HCT116 (cell line): ENCODE data around the gene SLC4A2. TPM values are rescaled to one million over a fixed set of nuclear protein-coding genes. Genes with fewer than 3 reads are reported as not detected.
"Not testable (repeated sequence)": the region's sequence is repeated elsewhere in the genome, so short reads cannot be mapped to it uniquely, and the experiment has no call there.

Source experiments
- ATAC-seq: fragments of 200-7000 bp; cut with Tn5 transposase; 2 replicates; pipeline ENCODE4 v1.9.1; 2020; ENCODE audit warnings: mild to moderate bottlenecking, moderate library complexity
- BruUV-seq: library from RNA; stranded (reverse); fragments of 400-500 nt; replicated peaks from 2 replicates; lab custom pipeline; 2021; lab: Mats Ljungman, UMichigan
- CTCF ChIA-PET: fragments of 300-600 bp; sonication (Branson Sonifier 250); formaldehyde crosslinking; loops from one replicate; lab custom pipeline; 2021; ENCODE audit warnings: antibody characterized with exemption; lab: Charles Lee
- POLR2A ChIA-PET: fragments of 300-600, 350-600 bp; sonication (Branson Sonifier 250); formaldehyde crosslinking; loops from one replicate; lab custom pipeline; 2021; ENCODE audit warnings: antibody characterized with exemption; lab: Charles Lee
- RAD21 ChIA-PET, 2 experiments: fragments of 300-600 bp; sonication (Branson Sonifier 250); formaldehyde crosslinking; loops; one replicate each; lab custom pipeline; 2023; ENCODE audit warnings: low total read pairs in 2 of 2; ENCODE audit not compliant: uncharacterized antibody in 2 of 2, unreplicated experiment in 2 of 2, low non-redundant PET in 1 of 2; lab: Charles Lee
- DNase-seq: peaks from one replicate; pipeline ENCODE4 v3.0.0-alpha.2; 2010; ENCODE audit warnings: low read depth, low spot score
- H2AFZ ChIP-seq: fragments of 200-600 bp; shearing (Covaris generic), sonication (generic); 2 replicates; pipeline ENCODE4 v1.6.1; 2017; ENCODE audit warnings: low read depth, mixed run types, mixed read lengths, antibody characterized with exemption, low read length; ENCODE audit not compliant: poor library complexity, severe bottlenecking
- H3K27ac ChIP-seq: 2 replicates; pipeline ENCODE4 v1.5.1; 2012; ENCODE audit warnings: low read depth, low read length
- H3K27me3 ChIP-seq: fragments of 200-600 bp; sonication (generic); 2 replicates; pipeline ENCODE4 v1.6.1; 2016; ENCODE audit warnings: mixed run types, low read length, mixed read lengths; ENCODE audit not compliant: insufficient read depth
- H3K36me3 ChIP-seq, 2 experiments: fragments of 200-500 bp in 1 of 2; fragments of 200-600 bp in 1 of 2; sonication (Bioruptor generic) in 1 of 2; sonication (generic) in 1 of 2; 2 replicates each; pipeline versions ENCODE4 v1.5.1 to v1.6.1; 2014 to 2016; ENCODE audit warnings: low read length in 2 of 2, inconsistent platforms in 1 of 2, mixed read lengths in 1 of 2, mixed run types in 1 of 2; ENCODE audit not compliant: insufficient read depth in 2 of 2, control insufficient read depth in 1 of 2
- H3K4me1 ChIP-seq, 2 experiments: fragments of 200-600 bp in 1 of 2; sonication (generic) in 1 of 2; 2 replicates each; pipeline versions ENCODE4 v1.5.1 to v1.6.1; 2012 to 2017; ENCODE audit warnings: low read length in 2 of 2, inconsistent platforms in 1 of 2, mild to moderate bottlenecking in 1 of 2, mixed read lengths in 1 of 2, mixed run types in 1 of 2, moderate library complexity in 1 of 2; ENCODE audit not compliant: insufficient read depth in 2 of 2, control insufficient read depth in 1 of 2
- H3K4me2 ChIP-seq: fragments of 200-600 bp; sonication (generic); 2 replicates; pipeline ENCODE4 v1.6.1; 2017; ENCODE audit warnings: mixed run types, low read length, mixed read lengths
- H3K4me3 ChIP-seq, 2 experiments: fragments of 200-600 bp in 1 of 2; sonication (generic) in 1 of 2; replicated peaks in 1 of 2; 2 replicates each; pipeline ENCODE4 v1.5.1; 2011 to 2016; ENCODE audit warnings: low read length in 2 of 2, control low read depth in 1 of 2, low read depth in 1 of 2, mild to moderate bottlenecking in 1 of 2, mixed read lengths in 1 of 2, mixed run types in 1 of 2
- H3K79me2 ChIP-seq: fragments of 200-600 bp; sonication (generic); 2 replicates; pipeline ENCODE4 v1.6.1; 2017; ENCODE audit warnings: mild to moderate bottlenecking, mixed run types, low read length, moderate library complexity, mixed read lengths; ENCODE audit not compliant: insufficient read depth
- H3K9ac ChIP-seq: fragments of 200-600 bp; sonication (generic); 2 replicates; pipeline ENCODE4 v1.6.1; 2016; ENCODE audit warnings: low read length, mixed read lengths
- H3K9me2 ChIP-seq: fragments of 200-600 bp; sonication (generic), shearing (Covaris generic); 2 replicates; pipeline ENCODE4 v1.6.1; 2017; ENCODE audit warnings: mixed run types, mild to moderate bottlenecking, moderate library complexity; ENCODE audit not compliant: insufficient read depth
- H3K9me3 ChIP-seq, 2 experiments: fragments of 200-500 bp in 1 of 2; fragments of 200-600 bp in 1 of 2; sonication (Bioruptor generic) in 1 of 2; sonication (generic) in 1 of 2; 2 replicates each; pipeline ENCODE4 v1.6.1; 2014 to 2017; ENCODE audit warnings: low read length in 2 of 2, mixed read lengths in 2 of 2, inconsistent platforms in 1 of 2, low read depth in 1 of 2, mild to moderate bottlenecking in 1 of 2, mixed run types in 1 of 2, moderate library complexity in 1 of 2; ENCODE audit not compliant: control insufficient read depth in 1 of 2, insufficient read depth in 1 of 2
- H4K20me1 ChIP-seq: fragments of 200-600 bp; sonication (generic), shearing (Covaris generic); 2 replicates; pipeline ENCODE4 v1.6.1; 2017; ENCODE audit warnings: mixed run types, mild to moderate bottlenecking, moderate library complexity; ENCODE audit not compliant: insufficient read depth
- CBX3 ChIP-seq: IDR thresholded peaks from 2 replicates; pipeline ENCODE4 v1.6.1; 2012; ENCODE audit warnings: low read depth
- EGR1 ChIP-seq: IDR thresholded peaks from 2 replicates; pipeline ENCODE4 v1.6.1; 2012; ENCODE audit warnings: low read depth
- SP1 ChIP-seq: IDR thresholded peaks from 2 replicates; pipeline ENCODE4 v1.6.1; 2012; ENCODE audit warnings: low read depth
- TCF7L2 ChIP-seq: IDR thresholded peaks from 2 replicates; pipeline ENCODE4 v1.7.0; 2011; ENCODE audit warnings: borderline replicate concordance, inconsistent platforms; ENCODE audit not compliant: insufficient read depth, insufficient read length; ENCODE audit errors: extremely low read depth
- YY1 ChIP-seq: IDR thresholded peaks from 2 replicates; pipeline ENCODE4 v1.6.1; 2011; ENCODE audit warnings: low read length, low read depth, moderate library complexity, mild to moderate bottlenecking; ENCODE audit not compliant: insufficient replicate concordance; ENCODE audit errors: extremely low read depth
- ZFX ChIP-seq: fragments of 450-650 bp; IDR thresholded peaks from 2 replicates; pipeline ENCODE4 v1.6.1; 2017
- intact Hi-C: fragments of 100-400 bp; cut with micrococcal nuclease; formaldehyde crosslinking; loops from 2 replicates; pipeline ENCODE4 v1.10.0; 2022
- total RNA-seq: library from RNA; stranded (reverse); gene quantifications from one replicate; pipeline ENCODE4 v1.2.1, GENCODE V29; 2021; ENCODE audit not compliant: unreplicated experiment

The SLC4A2 gene
- total RNA-seq, 1 experiment from 2014 or later, result 240 TPM

DNA sequence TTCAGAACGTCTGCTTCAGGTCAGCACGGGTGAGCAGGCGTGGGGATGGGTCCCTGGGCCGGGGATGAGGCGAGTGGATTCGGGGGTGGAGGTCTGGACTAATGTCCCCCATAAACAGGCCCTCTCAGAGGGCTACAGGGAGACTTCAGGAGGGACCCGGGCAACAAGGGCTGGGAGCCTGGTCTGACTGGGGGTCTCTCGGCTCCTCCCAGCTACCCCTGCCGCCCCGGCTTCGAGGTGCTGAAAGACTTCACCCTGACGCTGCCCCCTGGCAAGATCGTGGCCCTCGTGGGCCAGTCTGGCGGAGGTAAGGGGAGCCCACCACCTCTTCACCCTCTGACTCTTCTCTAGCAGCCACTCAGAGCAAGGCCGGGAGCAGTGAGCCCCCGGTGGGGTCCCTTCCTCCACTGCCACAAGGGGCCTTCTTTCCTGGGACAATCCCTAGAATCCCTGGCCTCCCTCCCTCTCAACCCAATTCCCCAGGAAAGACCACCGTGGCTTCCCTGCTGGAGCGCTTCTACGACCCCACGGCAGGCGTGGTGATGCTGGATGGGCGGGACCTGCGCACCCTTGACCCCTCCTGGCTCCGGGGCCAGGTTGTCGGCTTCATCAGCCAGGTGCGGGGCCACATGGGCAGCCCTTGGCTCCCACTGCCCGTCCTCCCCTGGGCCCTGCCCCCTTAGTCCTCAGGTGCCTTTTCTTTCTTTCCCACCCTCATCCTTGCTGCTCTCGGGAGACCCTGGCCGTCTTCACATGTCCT is 18.6 kb upstream of the SLC4A2 start:
- no TSS peak for BruUV-seq
- H3K9ac ChIP-seq, result no peak overlapping the region
- H3K9me3 ChIP-seq, result no peaks in the 10 kb centered on the region
- H3K79me2 ChIP-seq, result no peaks in the 10 kb centered on the region
- no peaks in the 10 kb centered on the region for H3K27me3 ChIP-seq
- ATAC-seq (no peak), DNase-seq (no peak)
- TF ChIP-seq YY1 (no peak), EGR1 (no peak), TCF7L2 (no peak), ZFX (no peak), SP1 (no peak), CBX3 (no peak)
- intact Hi-C loops, result no loop called here
- no peak overlapping the region for H2AFZ ChIP-seq
- H3K27ac ChIP-seq, result no peak overlapping the region
- ChIA-PET RAD21 (no interaction called here), CTCF (no interaction called here), POLR2A (no interaction called here)
- H3K4me2 ChIP-seq, result no peak overlapping the region
- no peaks in the 10 kb centered on the region for H4K20me1 ChIP-seq
- no peak overlapping the region for H3K4me3 ChIP-seq
- no peaks in the 10 kb centered on the region for H3K9me2 ChIP-seq
- H3K4me1 ChIP-seq, result peaks cover 16 to 19% of the 10 kb centered on the region in 2 experiments
- peaks cover 0 to 6% of the 10 kb centered on the region in 2 experiments; a peak in 1 of 4 replicates for H3K36me3 ChIP-seq

- CTCF ChIA-PET, H3K79me2 ChIP-seq, RAD21 ChIA-PET, H3K4me3 ChIP-seq, intact Hi-C loops, H3K9me3 ChIP-seq, H3K27ac ChIP-seq, BruUV-seq, H4K20me1 ChIP-seq, POLR2A ChIA-PET, H3K9me2 ChIP-seq, H3K9ac ChIP-seq, H3K27me3 ChIP-seq, H3K36me3 ChIP-seq, H3K4me2 ChIP-seq, ATAC-seq, H2AFZ ChIP-seq, DNase-seq: not testable (repeated sequence)
- peaks cover 16 to 18% of the 10 kb centered on the region in 2 experiments for H3K4me1 ChIP-seq
Observed at GRCh38 chr7:151043449-151043848, 15.9 kb upstream of the SLC4A2 start.
